ENCODE results near the gene NSMCE1.

- TF ChIP-seq CTCF (IDR thresholded peaks at IDR 0.05; ENCODE audit: low read length): no peak
- no peak for TF ChIP-seq EZH2 (IDR thresholded peaks at IDR 0.05; ENCODE audit: borderline replicate concordance, low read length)
These were observed 46.0 kb downstream of the NSMCE1 start for GRCh38 chr16:27222249-27223225.

All from OCI-LY1 (cell line).